Hepatocyte (in vitro differentiated cells): ENCODE results near the gene BLOC1S4. TPM values are rescaled to one million over a fixed set of nuclear protein-coding genes. Genes with fewer than 3 reads are reported as not detected.

Experiments used
- DNase-seq: peaks from one replicate; pipeline ENCODE4 v3.0.0-alpha.2; 2016; ENCODE audit warnings: low spot score
- H2AFZ ChIP-seq: fragments of 200-600 bp; sonication (generic); 2 replicates; pipeline ENCODE4 v1.6.0; 2016; ENCODE audit warnings: antibody characterized with exemption, mild to moderate bottlenecking
- H3K27ac ChIP-seq: fragments of 200-600 bp; sonication (generic); 2 replicates; pipeline ENCODE4 v1.5.1; 2016; ENCODE audit warnings: mild to moderate bottlenecking
- H3K27me3 ChIP-seq: fragments of 200-600 bp; sonication (generic); 2 replicates; pipeline ENCODE4 v1.6.1; 2016
- H3K36me3 ChIP-seq: fragments of 200-600 bp; sonication (generic); replicated peaks from 2 replicates; pipeline ENCODE4 v1.5.1; 2016; ENCODE audit warnings: low read depth; ENCODE audit not compliant: insufficient read depth
- H3K4me1 ChIP-seq: fragments of 200-600 bp; sonication (generic); 2 replicates; pipeline ENCODE4 v1.5.1; 2016; ENCODE audit warnings: mild to moderate bottlenecking, moderate library complexity; ENCODE audit not compliant: insufficient read depth
- H3K4me2 ChIP-seq: fragments of 200-600 bp; sonication (generic); 2 replicates; pipeline ENCODE4 v1.6.0; 2016
- H3K4me3 ChIP-seq: fragments of 200-600 bp; sonication (generic); 2 replicates; pipeline ENCODE4 v1.5.1; 2016; ENCODE audit warnings: mild to moderate bottlenecking
- H3K79me2 ChIP-seq: fragments of 200-600 bp; sonication (generic); 2 replicates; pipeline ENCODE4 v1.6.0; 2017; ENCODE audit warnings: mild to moderate bottlenecking
- H3K9me2 ChIP-seq: fragments of 200-600 bp; sonication (generic); replicated peaks from 2 replicates; pipeline ENCODE4 v1.6.0; 2017; ENCODE audit warnings: mild to moderate bottlenecking; ENCODE audit not compliant: insufficient read depth
- H3K9me3 ChIP-seq: fragments of 200-600 bp; sonication (generic); 2 replicates; pipeline ENCODE4 v1.5.1; 2016; ENCODE audit warnings: low read depth, mild to moderate bottlenecking
- H4K20me1 ChIP-seq: fragments of 200-600 bp; sonication (generic); 2 replicates; pipeline ENCODE4 v1.6.0; 2016; ENCODE audit warnings: mild to moderate bottlenecking; ENCODE audit not compliant: insufficient read depth, poor library complexity, severe bottlenecking
- EZH2 ChIP-seq: fragments of 200-600 bp; sonication (generic); IDR thresholded peaks from 2 replicates; pipeline ENCODE4 v1.6.1; 2016; ENCODE audit warnings: antibody characterized with exemption, mild to moderate bottlenecking, borderline replicate concordance
- EZH2phosphoT487 ChIP-seq: fragments of 200-600 bp; sonication (generic); IDR thresholded peaks from one replicate; pipeline ENCODE4 v1.6.1; 2018; ENCODE audit warnings: antibody characterized with exemption, mild to moderate bottlenecking, low read depth, moderate library complexity; ENCODE audit not compliant: unreplicated experiment, severe bottlenecking
- WGBS: methylation state at CpG from one replicate; pipeline ENCODE4 v1.1.6; 2016; ENCODE audit warnings: low lambda C conversion rate; ENCODE audit errors: missing lambda C conversion rate; 5-methylcytosine and 5-hydroxymethylcytosine counted together
- polyA plus RNA-seq: library from polyadenylated mRNA; unstranded; fragments of >200 nt; fragmentation: Nextera tagmentation; extraction: Ambion mirVana; gene quantifications from 2 replicates; pipeline ENCODE4 v1.2.1, GENCODE V29; 2016
- total RNA-seq: library from RNA; depleted of rRNA; stranded (reverse); fragments of >200 nt; gene quantifications from 2 replicates; pipeline ENCODE4 v1.2.3, GENCODE V29; 2014
- TF ChIP-seq, protein P1 (sequence below): fragments of 200-600 bp; sonication (generic); IDR thresholded peaks from 2 replicates; pipeline ENCODE4 v1.5.1; 2016; ENCODE audit warnings: antibody characterized with exemption, mild to moderate bottlenecking; ENCODE audit not compliant: poor library complexity

The BLOC1S4 gene
- total and polyA plus RNA-seq, 2 experiments from 2014 or later = 33.3 to 60.0 TPM

DNA sequence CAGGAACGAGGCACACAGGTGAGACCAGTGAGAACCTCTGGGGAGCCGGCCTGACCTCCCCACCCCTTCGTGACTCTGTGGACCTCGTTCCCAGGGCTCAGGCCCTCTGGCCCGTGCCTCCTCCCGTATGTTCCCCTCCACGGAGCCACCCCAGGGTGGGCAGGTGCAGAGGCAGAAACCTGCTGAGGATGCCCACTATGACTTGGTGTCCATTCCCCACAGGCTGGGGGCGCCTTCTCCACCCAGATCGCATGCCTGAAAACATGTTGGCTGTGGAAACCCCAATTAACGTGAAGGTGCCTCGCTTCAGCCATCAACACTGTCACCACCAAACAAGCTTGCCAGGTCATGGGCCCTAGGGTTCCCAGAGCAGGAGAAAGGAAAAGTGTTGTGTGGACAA, 27.0 kb downstream of the BLOC1S4 start:
- Histone ChIP-seq H3K9me2 (no peaks in the 10 kb centered on the region), H3K27me3 (no peaks in the 10 kb centered on the region), H3K9me3 (no peaks in the 10 kb centered on the region), H3K4me3 (no peak overlapping the region), H3K27ac (no peak overlapping the region), H3K4me2 (no peak overlapping the region), H3K79me2 (no peaks in the 10 kb centered on the region), H3K4me1 (peaks cover 7% of the 10 kb centered on the region), H2AFZ (no peak overlapping the region), H3K36me3 (no peaks in the 10 kb centered on the region), H4K20me1 (no peaks in the 10 kb centered on the region)
- TF ChIP-seq EZH2 = no peak
- no peak for TF ChIP-seq EZH2phosphoT487
- TF ChIP-seq, protein P1, sequence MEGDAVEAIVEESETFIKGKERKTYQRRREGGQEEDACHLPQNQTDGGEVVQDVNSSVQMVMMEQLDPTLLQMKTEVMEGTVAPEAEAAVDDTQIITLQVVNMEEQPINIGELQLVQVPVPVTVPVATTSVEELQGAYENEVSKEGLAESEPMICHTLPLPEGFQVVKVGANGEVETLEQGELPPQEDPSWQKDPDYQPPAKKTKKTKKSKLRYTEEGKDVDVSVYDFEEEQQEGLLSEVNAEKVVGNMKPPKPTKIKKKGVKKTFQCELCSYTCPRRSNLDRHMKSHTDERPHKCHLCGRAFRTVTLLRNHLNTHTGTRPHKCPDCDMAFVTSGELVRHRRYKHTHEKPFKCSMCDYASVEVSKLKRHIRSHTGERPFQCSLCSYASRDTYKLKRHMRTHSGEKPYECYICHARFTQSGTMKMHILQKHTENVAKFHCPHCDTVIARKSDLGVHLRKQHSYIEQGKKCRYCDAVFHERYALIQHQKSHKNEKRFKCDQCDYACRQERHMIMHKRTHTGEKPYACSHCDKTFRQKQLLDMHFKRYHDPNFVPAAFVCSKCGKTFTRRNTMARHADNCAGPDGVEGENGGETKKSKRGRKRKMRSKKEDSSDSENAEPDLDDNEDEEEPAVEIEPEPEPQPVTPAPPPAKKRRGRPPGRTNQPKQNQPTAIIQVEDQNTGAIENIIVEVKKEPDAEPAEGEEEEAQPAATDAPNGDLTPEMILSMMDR = no peak
- 83% methylated on average over 11 of the region's 11 CpGs for WGBS
- no peak for DNase-seq

DNA sequence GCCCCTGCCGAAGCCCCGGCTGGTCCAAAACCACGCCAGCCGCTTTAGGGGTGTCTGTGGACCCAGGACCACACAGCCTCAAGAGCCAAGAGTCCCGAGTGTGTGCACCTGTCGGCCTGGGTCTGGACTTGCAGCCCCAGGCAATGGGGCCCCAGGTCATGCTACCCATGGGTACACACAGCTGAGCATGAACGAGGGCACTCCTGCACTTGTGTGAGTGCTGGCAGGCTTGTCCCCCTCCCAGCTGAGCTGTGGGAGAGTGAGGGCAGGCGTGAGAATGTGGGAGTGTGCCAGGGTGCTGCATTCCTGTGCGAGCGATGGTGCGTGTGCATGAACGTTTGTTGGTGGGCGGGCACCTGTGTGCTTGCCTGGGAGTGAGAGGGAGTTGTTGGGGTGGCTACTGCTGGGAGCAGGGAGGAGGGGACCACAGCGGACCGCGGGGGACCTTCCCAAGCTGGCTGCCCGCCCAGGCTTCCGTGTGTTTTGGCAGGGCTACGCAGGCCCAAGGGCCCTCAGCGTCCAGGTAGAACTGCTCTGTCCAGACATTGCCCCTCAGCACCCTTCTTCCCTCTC, 30.8 kb downstream of the BLOC1S4 start:
- peak; percentile 16 for DNase-seq
- Histone ChIP-seq H3K27me3 (no peaks in the 10 kb centered on the region), H3K4me2 (no peak overlapping the region), H3K36me3 (no peaks in the 10 kb centered on the region), H3K79me2 (no peaks in the 10 kb centered on the region), H4K20me1 (no peaks in the 10 kb centered on the region), H3K27ac (peak overlapping the region; percentile 30), H2AFZ (no peak overlapping the region), H3K9me3 (no peaks in the 10 kb centered on the region), H3K4me1 (peaks cover 19% of the 10 kb centered on the region), H3K9me2 (no peaks in the 10 kb centered on the region), H3K4me3 (no peak overlapping the region)
- TF ChIP-seq EZH2phosphoT487 (no peak), EZH2 (no peak)
- TF ChIP-seq, protein P1 = no peak
- 80% methylated on average over 20 of the region's 20 CpGs for WGBS

DNA sequence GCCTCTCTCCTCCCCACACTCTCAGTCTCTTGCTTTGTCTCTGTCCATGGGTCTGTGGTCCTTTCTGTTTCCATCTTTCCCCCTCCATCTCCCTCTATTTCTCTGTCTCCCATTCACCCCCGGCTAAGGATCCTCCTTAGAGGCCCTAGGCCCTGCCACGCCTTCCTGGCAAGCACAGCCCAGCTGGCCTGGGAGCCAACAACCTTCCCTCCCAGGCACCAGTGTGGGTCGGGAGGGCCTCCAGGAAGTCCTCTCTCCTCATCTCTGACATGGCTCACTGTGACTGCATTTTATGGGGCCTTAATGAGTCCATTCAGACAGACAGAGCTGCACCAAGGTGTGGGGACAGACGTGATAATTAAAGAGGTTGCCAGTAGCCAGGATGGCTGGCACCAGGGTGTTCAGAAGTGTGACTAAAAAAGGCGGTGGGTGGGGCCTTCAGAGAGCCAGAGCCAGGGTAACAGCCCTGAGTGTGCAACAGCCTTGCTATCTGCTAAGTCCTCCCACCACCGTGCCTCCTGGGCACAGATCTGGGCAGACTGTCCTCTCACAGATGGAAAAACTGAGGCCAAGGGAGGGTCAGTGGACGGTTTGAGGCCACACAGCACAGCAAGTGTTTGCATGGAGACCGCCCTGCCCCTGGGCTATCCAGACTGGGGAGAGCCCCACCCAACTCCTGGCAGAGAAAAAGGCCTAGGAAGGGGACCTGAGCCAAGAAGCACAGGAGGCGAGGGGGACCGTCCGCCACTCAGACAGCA, 31.5 kb downstream of the BLOC1S4 start:
- H3K9me2 ChIP-seq = no peaks in the 10 kb centered on the region
- no peaks in the 10 kb centered on the region for H3K9me3 ChIP-seq
- no peak overlapping the region for H2AFZ ChIP-seq
- H4K20me1 ChIP-seq = no peaks in the 10 kb centered on the region
- H3K79me2 ChIP-seq = no peaks in the 10 kb centered on the region
- H3K27me3 ChIP-seq = no peaks in the 10 kb centered on the region
- H3K4me2 ChIP-seq = no peak overlapping the region
- H3K4me3 ChIP-seq = no peak overlapping the region
- peak; percentile 28 for DNase-seq
- H3K27ac ChIP-seq = peak overlapping the region; percentile 30
- no peaks in the 10 kb centered on the region for H3K36me3 ChIP-seq
- peaks cover 19% of the 10 kb centered on the region for H3K4me1 ChIP-seq
- TF ChIP-seq, protein P1 = no peak
- TF ChIP-seq EZH2 (no peak), EZH2phosphoT487 (no peak)
- WGBS = 75% methylated on average over 11 of the region's 11 CpGs
